NOMO-1 (cell line): ENCODE data around the gene TMEM164.

ENCODE experiments used
- DNase-seq, 2 experiments: peaks; one replicate each; lab custom pipeline; 2025; ENCODE audit not compliant: unreplicated experiment in 2 of 2; lab: John Stamatoyannopoulos, UW

The TMEM164 gene

DNA sequence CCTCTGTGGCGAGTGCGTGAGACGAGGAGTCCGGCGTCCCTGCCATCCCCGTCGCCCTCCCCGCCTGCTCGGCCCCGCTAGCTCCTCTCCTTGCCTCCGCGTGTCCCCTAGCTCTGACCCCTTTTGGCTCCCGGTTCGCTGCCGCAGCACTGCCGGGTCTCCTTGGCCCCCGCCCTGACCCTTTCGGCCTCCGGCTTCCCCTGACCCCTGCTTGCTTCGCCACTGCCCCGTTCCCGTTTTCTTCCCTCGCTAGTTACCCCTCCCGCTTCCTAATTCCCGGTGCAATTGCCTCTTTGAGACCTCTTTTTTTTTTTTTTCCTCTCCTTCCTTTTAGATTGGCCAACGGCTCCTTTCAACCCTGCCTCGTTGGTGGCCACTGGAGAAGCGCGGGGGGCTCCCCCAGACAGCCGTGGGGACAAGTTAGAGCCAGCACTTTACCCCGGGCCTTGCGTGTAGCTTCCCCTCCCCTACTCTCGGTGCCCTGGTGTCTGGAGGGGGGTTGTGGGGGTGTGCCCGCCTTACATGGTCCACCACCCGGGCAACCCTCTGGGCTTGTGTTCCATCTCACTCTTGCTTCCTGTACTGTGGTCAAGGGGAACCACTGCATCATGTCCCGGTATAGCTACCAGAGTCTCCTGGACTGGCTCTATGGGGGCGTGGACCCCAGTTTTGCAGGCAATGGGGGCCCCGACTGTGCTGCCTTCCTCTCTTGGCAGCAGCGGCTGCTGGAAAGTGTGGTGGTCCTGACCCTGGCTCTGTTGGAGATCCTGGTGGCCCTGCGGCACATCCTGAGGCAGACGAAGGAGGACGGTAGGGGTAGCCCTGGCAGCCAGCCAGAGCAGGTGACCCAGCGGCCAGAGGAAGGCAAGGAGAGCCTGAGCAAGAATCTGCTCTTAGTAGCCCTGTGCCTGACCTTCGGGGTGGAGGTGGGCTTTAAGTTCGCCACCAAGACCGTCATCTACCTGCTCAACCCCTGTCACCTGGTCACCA is 548 bp downstream of the TMEM164 start:
- no peak for DNase-seq

DNA sequence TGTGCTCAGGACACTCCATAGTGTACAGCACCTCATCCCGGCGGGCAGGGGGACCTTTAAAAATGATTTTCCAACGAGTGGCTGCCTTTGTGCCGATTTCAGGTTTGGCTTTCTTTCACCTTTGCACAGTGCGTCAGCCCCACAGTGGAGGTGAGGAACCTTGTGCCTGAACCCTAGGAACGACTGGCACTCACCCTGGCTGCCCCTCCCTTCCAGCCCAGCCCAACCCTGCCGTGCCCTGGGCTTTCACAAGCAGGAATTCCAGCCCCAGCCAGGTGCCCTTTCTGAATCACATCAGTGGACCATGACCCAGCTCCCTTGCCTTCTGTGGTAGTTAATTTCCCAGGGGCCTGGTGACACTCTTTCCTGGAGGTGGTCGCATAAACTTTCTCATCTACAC is 1.3 kb downstream of the TMEM164 start:
- DNase-seq = no peak

- DNase-seq = no peak
These were observed 1.9 kb downstream of the TMEM164 start for GRCh38 chrX:110004731-110005369.

- DNase-seq = no peak
These were observed 3.2 kb downstream of the TMEM164 start for GRCh38 chrX:110006161-110006560.

DNA sequence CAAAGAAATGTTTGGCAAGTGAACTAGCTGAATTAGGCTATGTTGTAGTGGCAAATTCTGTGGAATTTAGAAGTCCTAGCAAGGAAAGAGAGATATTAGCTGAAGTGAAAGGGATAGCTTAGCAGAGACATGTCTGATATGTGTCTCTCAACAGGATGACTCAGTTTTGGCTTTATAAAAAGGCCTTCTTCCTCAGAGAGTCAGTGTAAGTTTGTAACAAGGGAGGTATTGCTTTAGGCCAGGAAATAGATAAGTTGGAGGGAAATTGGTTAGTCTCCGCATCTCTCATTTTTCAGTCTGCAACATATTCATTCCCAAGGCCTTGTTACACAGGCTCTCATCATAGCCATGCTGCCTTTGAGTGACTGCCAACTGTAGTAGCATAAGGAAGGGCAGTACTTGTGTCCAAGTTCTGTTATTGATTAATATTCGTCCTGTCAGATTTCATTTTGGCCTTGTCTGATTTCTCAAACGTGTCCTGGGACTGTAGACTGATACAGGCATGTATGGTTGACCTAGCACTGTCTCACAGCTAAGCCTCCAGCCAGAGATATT is 4.0 kb downstream of the TMEM164 start:
- DNase-seq = no peak

- no peak for DNase-seq
These were observed 5.2 kb downstream of the TMEM164 start for GRCh38 chrX:110008011-110008635.

DNA sequence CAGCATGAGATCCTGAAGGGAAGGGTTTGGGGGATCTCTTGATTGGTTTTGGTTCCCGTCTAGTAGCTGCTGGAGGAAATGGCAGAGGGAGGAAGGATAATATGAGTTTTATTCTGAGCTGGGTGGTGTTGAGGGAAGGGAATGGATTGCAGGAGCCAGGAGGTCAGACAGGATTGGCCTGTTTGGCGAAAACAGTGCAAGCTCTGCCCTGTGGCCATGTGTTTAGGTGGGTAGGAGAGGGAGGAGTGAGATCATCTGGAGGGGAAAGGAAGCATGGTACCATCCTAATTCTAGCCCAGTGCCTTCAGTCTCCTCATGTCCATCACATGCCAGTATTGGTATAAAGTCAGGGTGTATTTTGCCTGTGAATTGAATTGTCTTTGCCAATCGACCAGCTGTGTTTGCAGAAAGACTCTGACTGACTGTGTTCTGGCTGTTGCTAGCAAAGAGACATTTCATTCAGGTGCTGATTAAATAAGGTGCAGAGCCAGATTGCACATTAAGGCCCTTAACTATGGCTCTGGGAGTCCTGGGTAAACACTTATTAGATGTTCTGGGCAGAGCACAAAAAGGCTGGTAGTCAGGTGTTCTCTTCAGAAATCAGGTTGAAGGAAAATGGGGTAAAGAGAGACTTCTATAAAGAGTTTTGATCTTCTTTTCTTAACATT is 10.0 kb downstream of the TMEM164 start:
- DNase-seq = no peak

GRCh38 chrX:110013968-110014367 is 11.1 kb downstream of the TMEM164 start:
- DNase-seq = no peak

DNA sequence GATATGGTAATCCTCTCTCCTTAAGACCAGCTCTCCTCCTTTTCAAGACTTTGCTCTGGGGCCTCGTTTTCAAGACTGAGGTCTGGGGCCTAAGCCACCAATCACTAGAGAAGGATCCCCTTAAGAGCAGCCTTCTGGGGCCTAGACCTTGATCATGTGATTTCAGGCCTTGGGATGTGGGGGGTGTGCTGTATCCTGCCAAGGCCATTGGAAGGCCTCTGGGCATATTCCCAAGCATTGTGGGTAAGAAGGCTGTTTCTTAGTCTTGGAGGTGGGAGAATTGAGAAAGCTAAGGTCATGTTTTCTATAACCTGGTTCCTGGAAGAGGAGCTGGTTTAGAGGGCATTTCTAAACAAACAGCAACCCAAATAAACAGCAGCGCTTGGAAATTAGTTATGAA is 12.1 kb downstream of the TMEM164 start:
- DNase-seq = no peak

DNA sequence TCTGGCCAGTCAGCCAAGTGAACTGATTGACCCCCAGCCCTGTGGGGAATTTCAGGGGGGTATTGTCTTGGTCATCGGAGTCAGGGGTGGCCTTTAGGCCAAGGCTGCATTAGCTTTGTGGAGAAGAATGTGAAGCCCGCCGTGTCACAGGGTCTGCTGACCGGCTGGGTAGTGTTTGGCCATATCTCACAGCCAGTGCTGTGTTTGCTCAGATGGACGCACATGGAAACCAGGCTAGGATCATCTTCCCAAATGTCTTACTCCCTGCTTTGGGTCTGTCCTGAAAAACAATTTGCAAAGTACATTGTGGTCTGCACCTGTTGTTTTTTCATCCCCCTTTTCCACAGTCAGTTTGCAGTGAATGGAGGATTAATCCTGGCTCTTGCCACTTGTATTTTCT is 13.0 kb downstream of the TMEM164 start:
- DNase-seq = no peak

GRCh38 chrX:110020536-110020935 is 17.6 kb downstream of the TMEM164 start:
- DNase-seq = no peak

DNA sequence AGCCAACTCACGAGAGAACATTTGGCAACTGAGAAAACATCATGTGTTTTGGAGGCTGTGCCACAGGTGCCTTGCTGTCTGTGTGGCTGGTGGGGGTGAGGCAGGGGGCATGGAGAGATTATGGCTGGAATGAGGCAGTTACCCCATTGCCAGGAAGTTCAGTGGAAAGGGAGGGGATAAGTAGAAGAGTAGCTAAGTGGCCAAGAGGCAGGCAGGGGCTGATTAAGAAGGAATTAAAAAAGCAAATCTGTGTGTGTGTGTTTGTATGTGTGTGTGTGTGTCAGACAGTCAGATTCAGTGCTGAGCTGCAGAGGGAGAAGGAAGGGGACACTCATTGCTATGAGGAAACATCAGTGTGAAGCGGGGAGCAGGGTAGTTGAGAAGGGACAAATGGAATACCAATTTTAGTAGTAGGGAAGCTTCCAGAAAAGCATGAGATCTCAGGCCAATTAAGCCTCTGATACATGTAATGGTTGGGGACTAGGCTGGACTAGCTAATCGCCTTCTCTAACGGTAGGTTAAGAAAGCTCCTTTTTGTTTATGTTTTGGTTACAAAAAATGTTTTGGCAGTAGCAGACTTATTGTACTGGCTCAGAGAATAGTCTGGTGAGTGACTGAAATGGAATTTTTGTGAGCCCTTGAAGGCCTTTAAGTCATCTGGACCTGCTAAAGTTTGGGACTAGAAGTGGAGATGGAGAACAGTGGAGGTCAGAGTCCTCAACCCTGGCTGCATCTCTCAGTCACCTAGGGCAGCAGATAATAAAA is 18.5 kb downstream of the TMEM164 start:
- no peak for DNase-seq

GRCh38 chrX:110022599-110023448 is 19.9 kb downstream of the TMEM164 start:
- DNase-seq = no peak

- no peak for DNase-seq
These were observed 22.5 kb downstream of the TMEM164 start for GRCh38 chrX:110025395-110025794.

DNA sequence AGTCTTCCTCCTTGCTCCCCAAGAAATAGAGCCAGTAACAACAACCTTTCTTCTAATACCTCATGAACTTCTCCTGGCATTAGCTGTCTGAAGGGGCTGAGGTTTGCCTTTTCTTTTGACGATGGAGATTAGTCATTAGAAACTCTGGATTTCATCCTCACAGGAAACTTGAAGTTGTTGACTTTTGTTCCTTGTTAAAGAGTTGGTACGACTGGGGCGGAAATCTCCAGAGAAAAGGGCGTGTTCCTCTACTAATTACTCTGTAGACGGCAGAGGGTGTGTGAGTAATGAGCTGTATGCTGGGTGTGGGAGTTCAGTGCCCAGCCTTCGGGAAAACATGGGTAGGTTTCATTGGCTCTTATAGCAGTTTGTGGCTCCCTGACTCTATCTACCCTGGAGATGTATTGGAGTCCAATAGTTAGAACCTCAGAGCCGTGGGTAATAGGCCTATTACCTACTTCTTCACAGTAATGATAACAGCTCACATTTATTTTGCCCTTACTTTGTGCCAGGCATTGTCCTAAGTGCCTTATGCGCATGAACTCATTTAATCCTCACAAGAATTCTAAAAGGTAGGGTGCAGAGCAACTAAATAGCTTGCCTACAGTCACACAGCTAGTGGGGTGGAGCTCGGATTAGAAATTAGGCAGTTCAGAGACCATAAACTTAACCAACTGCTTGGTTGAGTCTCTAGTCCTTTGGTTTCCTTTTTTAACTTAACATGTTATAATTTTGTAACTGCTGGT is 23.4 kb downstream of the TMEM164 start:
- DNase-seq = peak; percentile 25 to 38

- DNase-seq = no peak
These were observed 29.7 kb downstream of the TMEM164 start for GRCh38 chrX:110032534-110033147.

DNA sequence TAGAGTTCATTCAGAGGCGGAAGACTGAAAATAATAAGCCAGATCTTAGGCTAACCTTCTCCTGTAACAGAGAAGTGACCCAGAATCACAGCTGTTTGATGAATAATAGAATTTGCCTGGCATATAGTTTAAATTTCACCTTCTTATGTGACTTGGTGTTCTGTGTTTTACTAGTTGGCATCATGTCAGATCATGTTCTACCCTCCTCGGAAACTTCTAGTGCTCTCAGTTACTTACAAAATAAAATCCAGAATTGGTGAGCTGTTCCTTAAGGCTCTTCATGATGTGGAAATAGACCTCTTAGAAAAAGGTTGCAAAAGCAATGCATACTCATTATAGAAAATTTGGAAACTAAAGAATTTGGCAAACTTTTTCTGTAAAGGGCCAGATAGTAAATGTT is 31.1 kb downstream of the TMEM164 start:
- DNase-seq = no peak
